Gastrocnemius medialis (tissue), 4 donors: ENCODE measurements around the gene NCK1. TPM values are rescaled to one million over a fixed set of nuclear protein-coding genes. Genes with fewer than 3 reads are reported as not detected.
A peak's percentile ranks its signal among the peaks of the same experiment; 100 is the strongest.

Experiments used
- ATAC-seq, 2 donors: fragments of 150-250 bp; one replicate each; pipeline ENCODE4 v1.9.1; 2016
- DNase-seq, 2 donors: peaks; one replicate each; pipeline ENCODE4 v3.0.0-alpha.2; 2019
- H3K27ac ChIP-seq, 4 donors: fragments of 200-600 bp; sonication (generic); 1 replicate in 1 of 4; 2 replicates in 3 of 4; pipeline ENCODE4 v1.5.1; 2016 to 2018; ENCODE audit warnings: mild to moderate bottlenecking in 2 of 4, moderate library complexity in 1 of 4
- H3K27me3 ChIP-seq, 3 donors: fragments of 200-600 bp; sonication (generic) in 2 of 3; 1 replicate in 1 of 3; 2 replicates in 2 of 3; pipeline versions ENCODE4 v1.5.1 to v1.6.0; 2016 to 2019; ENCODE audit warnings: mild to moderate bottlenecking in 1 of 3, moderate library complexity in 1 of 3
- H3K36me3 ChIP-seq, 2 donors: fragments of 200-600 bp; sonication (generic) in 1 of 2; one replicate each; pipeline ENCODE4 v1.5.1; 2017 to 2018
- H3K4me1 ChIP-seq, 2 donors: fragments of 200-600 bp; sonication (generic) in 1 of 2; one replicate each; pipeline ENCODE4 v1.5.1; 2016 to 2017; ENCODE audit warnings: mild to moderate bottlenecking in 2 of 2
- H3K4me3 ChIP-seq, 4 donors: fragments of 200-600 bp; sonication (generic) in 3 of 4; 1 replicate in 1 of 4; 2 replicates in 3 of 4; pipeline ENCODE4 v1.5.1; 2016 to 2019; ENCODE audit warnings: mild to moderate bottlenecking in 2 of 4
- H3K9me3 ChIP-seq, 3 donors: fragments of 200-600 bp; sonication (generic) in 2 of 3; 1 replicate in 1 of 3; 2 replicates in 2 of 3; pipeline ENCODE4 v1.5.1; 2016 to 2019
- CTCF ChIP-seq, 5 experiments: fragments of 450-650 bp in 3 of 5; fragments of 200-600 bp in 2 of 5; sonication (generic) in 2 of 5; IDR thresholded peaks in 4 of 5; conservative IDR thresholded peaks in 1 of 5; 1 replicate in 4 of 5; 2 replicates in 1 of 5; pipeline ENCODE4 v1.5.1; 2016 to 2019; ENCODE audit warnings: antibody characterized with exemption in 5 of 5, mild to moderate bottlenecking in 3 of 5, moderate library complexity in 3 of 5
- POLR2A ChIP-seq, 2 donors: fragments of 450-650 bp; IDR thresholded peaks; one replicate each; pipeline ENCODE4 v1.6.1; 2017; ENCODE audit warnings: antibody characterized with exemption in 2 of 2, mild to moderate bottlenecking in 2 of 2, moderate library complexity in 2 of 2
- in situ Hi-C, 4 donors: fragments of 200-750 bp; cut with MboI; loops; one replicate each; pipeline versions ENCODE4 v1.15.0 to v1.8.0; 2017; ENCODE audit warnings: low sequenced_read_pairs in 4 of 4
- intact Hi-C: fragments of 100-400 bp; cut with DNase I; formaldehyde crosslinking; loops from one replicate; pipeline ENCODE4 v1.15.1; 2023; ENCODE audit warnings: low total_unique reads
- total RNA-seq, 4 donors: library from RNA; depleted of rRNA; stranded (reverse); fragments of >200 nt; gene quantifications; one replicate each; pipeline versions ENCODE4 v1.1.0 to v1.2.3, GENCODE V29; 2016

Gene NCK1
- total RNA-seq, 4 donors from 2014 or later = 23.5 to 36.6 (median 27.0) TPM

GRCh38 chr3:136937851-136938250 is 75.8 kb downstream of the NCK1 start:
- DNase-seq = no peak
- no peak for TF ChIP-seq CTCF (IDR thresholded peaks at IDR 0.05 in 4 of 5, conservative IDR thresholded peaks at IDR 0.05 in 1 of 5)
- TF ChIP-seq POLR2A (IDR thresholded peaks at IDR 0.05) = no peak
- no peak for ATAC-seq
- intact Hi-C loops (loop anchor here (10.0 kb wide), 1 partner anchor 73 kb away; the partner anchor contains the start of gene NCK1), in situ Hi-C loops (no loop called here)
- Histone ChIP-seq H3K9me3 (no peaks in the 10 kb centered on the region), H3K36me3 (no peaks in the 10 kb centered on the region), H3K4me3 (no peak overlapping the region), H3K27ac (no peak overlapping the region), H3K4me1 (peaks cover 5 to 31% of the 10 kb centered on the region in 2 donors), H3K27me3 (no peaks in the 10 kb centered on the region)

GRCh38 chr3:136938334-136938733 is 76.3 kb downstream of the NCK1 start:
- Histone ChIP-seq H3K4me3 (no peak overlapping the region), H3K27ac (peak overlapping the region in 1 of 4 donors; percentile 22), H3K27me3 (no peaks in the 10 kb centered on the region), H3K4me1 (peaks cover 10 to 36% of the 10 kb centered on the region in 2 donors), H3K36me3 (no peaks in the 10 kb centered on the region), H3K9me3 (no peaks in the 10 kb centered on the region)
- intact Hi-C loops = loop anchor here (10.0 kb wide), 1 partner anchor 74 kb away; the partner anchor contains the start of gene NCK1
- in situ Hi-C loops = no loop called here
- DNase-seq (no peak), ATAC-seq (no peak)
- no peak for TF ChIP-seq CTCF (IDR thresholded peaks at IDR 0.05 in 4 of 5, conservative IDR thresholded peaks at IDR 0.05 in 1 of 5)
- no peak for TF ChIP-seq POLR2A (IDR thresholded peaks at IDR 0.05)

GRCh38 chr3:136939489-136939888 is 77.5 kb downstream of the NCK1 start:
- Histone ChIP-seq H3K27ac (no peak overlapping the region), H3K27me3 (no peaks in the 10 kb centered on the region), H3K4me1 (peaks cover 15 to 45% of the 10 kb centered on the region in 2 donors), H3K36me3 (no peaks in the 10 kb centered on the region), H3K4me3 (no peak overlapping the region), H3K9me3 (no peaks in the 10 kb centered on the region)
- TF ChIP-seq POLR2A (IDR thresholded peaks at IDR 0.05) (no peak), CTCF (IDR thresholded peaks at IDR 0.05 in 4 of 5, conservative IDR thresholded peaks at IDR 0.05 in 1 of 5) (no peak)
- in situ Hi-C loops = no loop called here
- DNase-seq (no peak), ATAC-seq (no peak)
- intact Hi-C loops = loop anchor here (10.0 kb wide), 1 partner anchor 75 kb away; the partner anchor contains the start of gene NCK1

- no peak overlapping the region for H3K27ac ChIP-seq
- H3K4me3 ChIP-seq = no peak overlapping the region
- TF ChIP-seq POLR2A (IDR thresholded peaks at IDR 0.05) (no peak), CTCF (IDR thresholded peaks at IDR 0.05 in 4 of 5, conservative IDR thresholded peaks at IDR 0.05 in 1 of 5) (no peak)
- H3K4me1 ChIP-seq = peaks cover 15 to 46% of the 10 kb centered on the region in 2 donors
- intact Hi-C loops (no loop called here), in situ Hi-C loops (no loop called here)
- DNase-seq (no peak), ATAC-seq (no peak)
- no peaks in the 10 kb centered on the region for H3K9me3 ChIP-seq
- no peaks in the 10 kb centered on the region for H3K27me3 ChIP-seq
- H3K36me3 ChIP-seq = peaks cover 0 to 12% of the 10 kb centered on the region in 2 donors
Measured at GRCh38 chr3:136942803-136943202, 80.8 kb downstream of the NCK1 start.

- peaks cover 0 to 12% of the 10 kb centered on the region in 2 donors for H3K36me3 ChIP-seq
- DNase-seq = no peak
- in situ Hi-C loops (no loop called here), intact Hi-C loops (no loop called here)
- ATAC-seq = no peak
- TF ChIP-seq CTCF (IDR thresholded peaks at IDR 0.05 in 4 of 5, conservative IDR thresholded peaks at IDR 0.05 in 1 of 5) = no peak
- no peak for TF ChIP-seq POLR2A (IDR thresholded peaks at IDR 0.05)
- peaks cover 18 to 43% of the 10 kb centered on the region in 2 donors for H3K4me1 ChIP-seq
- H3K4me3 ChIP-seq = no peak overlapping the region
- peak overlapping the region in 2 of 4 donors; percentile 20 to 46 for H3K27ac ChIP-seq
- no peaks in the 10 kb centered on the region for H3K27me3 ChIP-seq
- no peaks in the 10 kb centered on the region for H3K9me3 ChIP-seq
Measured at GRCh38 chr3:136943436-136943835, 81.4 kb downstream of the NCK1 start.
